GM20431 (cell line): ENCODE data around the gene SLAIN1.

ENCODE experiments used
- in situ Hi-C: fragments of 300-500 bp; cut with MseI, MboI; formaldehyde crosslinking; loops from one replicate; pipeline ENCODE4 v1.15.0; 2020; ENCODE audit warnings: low sequenced_read_pairs; ENCODE audit not compliant: unreplicated experiment

Gene SLAIN1

GRCh38 chr13:77745784-77746183 lies 48.3 kb downstream of the SLAIN1 start:
- in situ Hi-C loops = no loop called here

GRCh38 chr13:77749344-77749880 lies 51.9 kb downstream of the SLAIN1 start:
- in situ Hi-C loops = no loop called here

- in situ Hi-C loops = loop anchor here (10.0 kb wide), 1 partner anchor 167 kb away; no protein-coding TSS in a partner anchor
Measured at GRCh38 chr13:77751513-77752456, 54.3 kb downstream of the SLAIN1 start.

- in situ Hi-C loops = loop anchor here (10.0 kb wide), 1 partner anchor 168 kb away; no protein-coding TSS in a partner anchor
Measured at GRCh38 chr13:77752512-77753069, 55.1 kb downstream of the SLAIN1 start.

GRCh38 chr13:77760893-77761292 lies 63.4 kb downstream of the SLAIN1 start:
- in situ Hi-C loops = no loop called here

- in situ Hi-C loops = no loop called here
Measured at GRCh38 chr13:77767413-77767812, 69.9 kb downstream of the SLAIN1 start.

- in situ Hi-C loops = no loop called here
Measured at GRCh38 chr13:77774181-77774580, 76.7 kb downstream of the SLAIN1 start.

- in situ Hi-C loops = no loop called here
Measured at GRCh38 chr13:77776704-77777103, 79.2 kb downstream of the SLAIN1 start.

GRCh38 chr13:77779552-77780272 lies 82.2 kb downstream of the SLAIN1 start:
- in situ Hi-C loops = loop anchor here (10.0 kb wide), 1 partner anchor 345 kb away; no protein-coding TSS in a partner anchor

- in situ Hi-C loops = loop anchor here (10.0 kb wide), 1 partner anchor 343 kb away; no protein-coding TSS in a partner anchor
Measured at GRCh38 chr13:77781808-77782207, 84.3 kb downstream of the SLAIN1 start.

- in situ Hi-C loops = loop anchor here (10.0 kb wide), 1 partner anchor 340 kb away; no protein-coding TSS in a partner anchor
Measured at GRCh38 chr13:77784515-77784914, 87.0 kb downstream of the SLAIN1 start.

GRCh38 chr13:77786695-77787287 lies 89.3 kb downstream of the SLAIN1 start:
- in situ Hi-C loops = loop anchor here (10.0 kb wide), 1 partner anchor 338 kb away; no protein-coding TSS in a partner anchor

- in situ Hi-C loops = loop anchor here (10.0 kb wide), 1 partner anchor 335 kb away; no protein-coding TSS in a partner anchor
Measured at GRCh38 chr13:77789376-77789775, 91.9 kb downstream of the SLAIN1 start.

GRCh38 chr13:77800219-77800618 lies 102.7 kb downstream of the SLAIN1 start:
- in situ Hi-C loops = no loop called here

- in situ Hi-C loops = no loop called here
Measured at GRCh38 chr13:77806518-77806917, 109.0 kb downstream of the SLAIN1 start.

- in situ Hi-C loops = no loop called here
Measured at GRCh38 chr13:77807431-77808135, 110.1 kb downstream of the SLAIN1 start.

GRCh38 chr13:77810430-77810829 lies 112.9 kb downstream of the SLAIN1 start:
- in situ Hi-C loops = no loop called here

GRCh38 chr13:77810878-77811277 lies 113.4 kb downstream of the SLAIN1 start:
- in situ Hi-C loops = no loop called here

GRCh38 chr13:77811381-77811780 lies 113.9 kb downstream of the SLAIN1 start:
- in situ Hi-C loops = no loop called here
